HL-60/S4 treated with retinoic acid at 250 ng/mL for 4 days and 3 days (cell line): ENCODE data around the gene EID3.

Experiments used
- in situ Hi-C: fragments of 300-500 bp; cut with MboI; formaldehyde crosslinking; loops from 2 replicates; pipeline ENCODE4 v1.7.0; 2022; ENCODE audit warnings: low sequenced_read_pairs

The EID3 gene

GRCh38 chr12:104353012-104353981 lies 49.8 kb downstream of the EID3 start:
- in situ Hi-C loops, result loop anchor here (10.0 kb wide), 1 partner anchor 148 kb away; no protein-coding TSS in a partner anchor

DNA sequence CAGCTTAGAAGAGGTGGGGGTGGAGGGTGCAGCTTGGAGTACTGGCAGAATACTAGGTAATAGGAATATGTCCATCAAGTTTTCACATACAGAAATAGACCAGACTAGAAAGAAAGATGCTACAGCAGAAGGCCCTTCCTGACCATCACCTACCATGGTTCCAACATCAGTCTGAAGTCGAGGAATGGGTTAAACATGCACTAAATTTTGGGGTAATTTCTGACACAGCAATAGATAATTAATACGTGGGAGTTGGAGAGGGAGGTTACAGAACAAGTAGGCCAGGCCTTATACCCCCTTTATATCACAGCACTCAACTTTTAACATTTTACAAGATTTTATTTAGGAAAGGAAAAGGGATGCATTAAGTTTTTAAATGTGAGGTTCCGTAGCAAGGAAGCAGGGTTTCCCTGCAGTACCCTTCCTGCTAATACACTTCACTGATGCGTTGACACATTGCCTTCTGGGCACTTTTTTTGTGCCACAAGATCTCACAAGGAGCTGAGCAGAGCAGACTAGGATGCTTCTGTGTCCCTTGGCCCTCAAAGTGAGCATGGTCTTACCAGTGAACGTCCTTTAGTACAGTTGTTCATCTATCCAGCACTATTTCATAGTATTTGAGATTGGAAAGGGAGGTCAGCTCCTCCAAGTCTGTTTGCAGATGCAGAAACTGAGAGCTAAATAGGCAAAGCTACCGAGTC lies 50.8 kb downstream of the EID3 start:
- in situ Hi-C loops, result loop anchor here (10.0 kb wide), 1 partner anchor 150 kb away; no protein-coding TSS in a partner anchor
